Measurements from ENCODE around the gene ARHGEF28.

DNA sequence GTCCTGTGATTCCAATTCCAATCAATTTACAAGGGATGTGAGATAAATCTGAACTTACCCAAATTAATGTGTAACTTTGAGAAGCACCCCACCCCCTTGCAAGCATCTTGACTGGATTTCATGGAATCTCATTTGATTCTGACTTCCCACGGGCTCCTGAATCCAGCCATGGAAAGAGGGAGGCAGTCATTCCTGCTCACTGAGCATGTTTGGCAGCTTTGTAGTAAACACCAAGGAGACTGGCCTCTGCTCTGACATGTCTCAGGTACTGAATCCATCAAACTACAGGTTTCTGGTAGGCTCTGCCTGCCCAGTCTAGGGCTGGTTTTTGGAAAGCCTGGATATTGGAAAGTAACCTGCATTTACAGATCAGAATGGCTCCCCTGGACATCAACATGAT is 357.6 kb downstream of the ARHGEF28 start:
- TF ChIP-seq CTCF (conservative IDR thresholded peaks at IDR 0.05; ENCODE audit: low read depth, low read length) = no peak
- no peak for TF ChIP-seq FOS (IDR thresholded peaks at IDR 0.05; ENCODE audit: low read depth, low read length)
- TF ChIP-seq RFX5 (IDR thresholded peaks at IDR 0.05; ENCODE audit: low read depth, low read length) = no peak
- TF ChIP-seq BHLHE40 (IDR thresholded peaks at IDR 0.05; ENCODE audit: low read depth, low read length) = no peak
- TF ChIP-seq RCOR1 (IDR thresholded peaks at IDR 0.05; ENCODE audit: insufficient replicate concordance, low read length) = no peak
- TF ChIP-seq SMC3 (IDR thresholded peaks at IDR 0.05; ENCODE audit: low read depth, low read length) = no peak
- no peak for TF ChIP-seq RAD21 (IDR thresholded peaks at IDR 0.05; ENCODE audit: low read length)
- TF ChIP-seq MAFK (IDR thresholded peaks at IDR 0.05; ENCODE audit: low read depth, low read length) = no peak
- TF ChIP-seq CEBPB (IDR thresholded peaks at IDR 0.05; ENCODE audit: low read depth, low read length) = no peak
- TF ChIP-seq MXI1 (IDR thresholded peaks at IDR 0.05; ENCODE audit: borderline replicate concordance, low read depth, low read length) = no peak
